Adrenal gland (tissue), 12 donors: Measurements from ENCODE around the gene EPN3. TPM values are rescaled to one million over a fixed set of nuclear protein-coding genes. Genes with fewer than 3 reads are reported as not detected.

Source experiments
- DNase-seq, 7 donors: peaks; one replicate each; pipeline ENCODE4 v3.0.0-alpha.2; 2019 to 2020
- H3K27ac ChIP-seq, 5 donors: fragments of 200-600 bp; sonication (generic) in 4 of 5; 1 replicate in 3 of 5; 2 replicates in 2 of 5; pipeline versions ENCODE4 v1.5.1 to v1.8.0; 2016 to 2020; ENCODE audit warnings: mild to moderate bottlenecking in 1 of 5
- H3K27me3 ChIP-seq: fragments of 200-600 bp; 2 replicates; pipeline ENCODE4 v1.8.0; 2021
- H3K36me3 ChIP-seq, 2 donors: fragments of 200-600 bp; replicated peaks in 1 of 2; 1 replicate in 1 of 2; 2 replicates in 1 of 2; pipeline versions ENCODE4 v1.5.1 to v1.8.0; 2018 to 2022
- H3K4me1 ChIP-seq, 2 donors: fragments of 200-600 bp; replicated peaks in 1 of 2; 1 replicate in 1 of 2; 2 replicates in 1 of 2; pipeline versions ENCODE4 v1.5.1 to v1.8.0; 2018 to 2021
- H3K4me3 ChIP-seq, 4 donors: fragments of 200-600 bp; sonication (generic) in 3 of 4; one replicate each; pipeline ENCODE4 v1.5.1; 2016 to 2018
- H3K9me3 ChIP-seq, 3 donors: fragments of 200-600 bp; sonication (generic) in 1 of 3; replicated peaks in 1 of 3; 1 replicate in 2 of 3; 2 replicates in 1 of 3; pipeline versions ENCODE4 v1.5.1 to v1.8.0; 2016 to 2021
- CTCF ChIP-seq, 6 experiments: fragments of 450-650 bp in 4 of 6; fragments of 200-600 bp in 2 of 6; sonication (generic) in 1 of 6; IDR thresholded peaks; 1 replicate in 5 of 6; 2 replicates in 1 of 6; pipeline versions ENCODE4 v1.5.1 to v1.8.0; 2016 to 2021; ENCODE audit warnings: antibody characterized with exemption in 6 of 6, mild to moderate bottlenecking in 2 of 6, moderate library complexity in 1 of 6
- POLR2A ChIP-seq, 2 donors: fragments of 450-650 bp; IDR thresholded peaks; one replicate each; pipeline ENCODE4 v1.6.1; 2017; ENCODE audit warnings: antibody characterized with exemption in 2 of 2, mild to moderate bottlenecking in 2 of 2, moderate library complexity in 1 of 2
- WGBS, 4 donors: extraction: QIAGEN DNeasy Blood & Tissue Kit in 2 of 4; methylation state at CpG; one replicate each; pipeline versions ENCODE4 v1.1.5 to v1.1.7; 2013 to 2017; 5-methylcytosine and 5-hydroxymethylcytosine counted together
- intact Hi-C, 2 donors: fragments of 100-400 bp; cut with DNase I; formaldehyde crosslinking; loops; one replicate each; pipeline versions ENCODE4 v1.14.1 to v1.15.0; 2022 to 2023
- polyA plus RNA-seq, 3 donors: library from polyadenylated mRNA; stranded (reverse); fragments of 200-250 nt in 2 of 3; fragments of 350-450 nt in 1 of 3; fragmentation: Illumina TruSeq in 1 of 3; extraction: RNeasy Lipid Tissue Mini Kit (QIAGEN cat#74804) in 1 of 3; gene quantifications; one replicate each; pipeline ENCODE4 v1.2.3, GENCODE V29; 2013 to 2014
- total RNA-seq, 9 donors: library from RNA; depleted of rRNA in 4 of 9; stranded (reverse); fragments of >200 nt in 4 of 9; fragments of 120-200 nt in 1 of 9; fragmentation: NEBNext Ultra II Directional in 1 of 9; extraction: Animal tissue kit (Norgen Biotek cat#: 25700) in 1 of 9; gene quantifications; one replicate each; pipeline versions ENCODE4 v1.1.0 to v1.2.4, GENCODE V29; 2013 to 2023
- donor health status: healthy with polysubstance abuse.
- donor health status: Bipolar disorder and iron deficiency.
- donor health status: DM: yes; HTN: yes; CAD: no.
- donor health status: DM: no; HTN: no; CAD: no.
- donor health status: DM: no; HTN: no; CAD: no.
- donor health status: DM: yes; HTN: yes; CAD: no.

EPN3 gene
- total and polyA plus RNA-seq, 12 donors, result 1.2 to 96.1 (median 27.9) TPM

GRCh38 chr17:50520483-50520882, 12.1 kb upstream of the EPN3 start:
- Histone ChIP-seq H3K27me3 (no peaks in the 10 kb centered on the region), H3K36me3 (no peaks in the 10 kb centered on the region), H3K27ac (no peak overlapping the region), H3K4me3 (no peak overlapping the region), H3K9me3 (no peaks in the 10 kb centered on the region), H3K4me1 (peaks cover 7% of the 10 kb centered on the region in 2 donors)
- DNase-seq, result no peak
- WGBS, 4 donors, result 76 to 88% (median 86%) methylated on average over 2 of the region's 2 CpGs
- TF ChIP-seq CTCF (IDR thresholded peaks at IDR 0.05), result no peak
- no peak for TF ChIP-seq POLR2A (IDR thresholded peaks at IDR 0.05)
- intact Hi-C loops, result no loop called here

- WGBS, 4 donors, result 81 to 86% (median 84%) methylated on average over 2 of the region's 2 CpGs
- TF ChIP-seq POLR2A (IDR thresholded peaks at IDR 0.05), result no peak
- no peak for TF ChIP-seq CTCF (IDR thresholded peaks at IDR 0.05)
Measured at GRCh38 chr17:50521514-50521913, 11.0 kb upstream of the EPN3 start.

GRCh38 chr17:50522766-50523165, 9.8 kb upstream of the EPN3 start:
- no peak for DNase-seq
- Histone ChIP-seq H3K9me3 (no peaks in the 10 kb centered on the region), H3K4me1 (peaks cover 7% of the 10 kb centered on the region in 2 donors), H3K36me3 (no peaks in the 10 kb centered on the region), H3K27ac (no peak overlapping the region), H3K27me3 (no peaks in the 10 kb centered on the region), H3K4me3 (no peak overlapping the region)
- TF ChIP-seq POLR2A (IDR thresholded peaks at IDR 0.05) (no peak), CTCF (IDR thresholded peaks at IDR 0.05) (no peak)
- intact Hi-C loops, result no loop called here
- WGBS, 4 donors, result 90 to 98% (median 95%) methylated on average over 10 of the region's 10 CpGs

More at GRCh38 chr17:50521514-50521913, 11.0 kb upstream of the EPN3 start:
- no peaks in the 10 kb centered on the region for H3K27me3 ChIP-seq
- no peaks in the 10 kb centered on the region for H3K36me3 ChIP-seq
- intact Hi-C loops, result no loop called here
- no peak for DNase-seq
- peaks cover 7% of the 10 kb centered on the region in 2 donors for H3K4me1 ChIP-seq
- no peak overlapping the region for H3K4me3 ChIP-seq
- no peak overlapping the region for H3K27ac ChIP-seq
- H3K9me3 ChIP-seq, result no peaks in the 10 kb centered on the region

GRCh38 chr17:50523208-50523607, 9.3 kb upstream of the EPN3 start:
- Histone ChIP-seq H3K9me3 (no peaks in the 10 kb centered on the region), H3K4me1 (peaks cover 7% of the 10 kb centered on the region in 2 donors), H3K36me3 (no peaks in the 10 kb centered on the region), H3K27me3 (no peaks in the 10 kb centered on the region), H3K4me3 (no peak overlapping the region), H3K27ac (no peak overlapping the region)
- no peak for DNase-seq
- WGBS, 4 donors, result 79 to 94% (median 90%) methylated on average over 2 of the region's 2 CpGs
- intact Hi-C loops, result no loop called here
- no peak for TF ChIP-seq CTCF (IDR thresholded peaks at IDR 0.05)
- no peak for TF ChIP-seq POLR2A (IDR thresholded peaks at IDR 0.05)
